HEK293 (cell line): ENCODE data around the gene MCM7.

Experiments used
- GLI2 ChIP-seq: fragments of 450-650 bp; formaldehyde crosslinking; IDR thresholded peaks from 2 replicates; pipeline ENCODE4; 2017; ENCODE audit warnings: missing biosample characterization, missing genetic modification characterization, low read depth, borderline replicate concordance
- GLIS2 ChIP-seq: fragments of 450-650 bp; formaldehyde crosslinking; IDR thresholded peaks from 2 replicates; pipeline ENCODE4 v1.5.1; 2016; ENCODE audit warnings: missing biosample characterization, missing genetic modification characterization
- KLF7 ChIP-seq: fragments of 450-650 bp; formaldehyde crosslinking; IDR thresholded peaks from 2 replicates; pipeline ENCODE4 v1.5.1; 2016; ENCODE audit warnings: missing biosample characterization, missing genetic modification characterization, borderline replicate concordance
- SCRT1 ChIP-seq: fragments of 450-650 bp; formaldehyde crosslinking; IDR thresholded peaks from 2 replicates; pipeline ENCODE4 v1.5.1; 2016; ENCODE audit warnings: missing biosample characterization, missing genetic modification characterization, borderline replicate concordance
- SP2 ChIP-seq: fragments of 450-650 bp; formaldehyde crosslinking; IDR thresholded peaks from 2 replicates; pipeline ENCODE4 v1.5.1; 2016; ENCODE audit warnings: missing biosample characterization, missing genetic modification characterization
- SP7 ChIP-seq: fragments of 450-650 bp; formaldehyde crosslinking; IDR thresholded peaks from 2 replicates; pipeline ENCODE4 v1.5.1; 2016; ENCODE audit warnings: missing biosample characterization, missing genetic modification characterization
- WT1 ChIP-seq: fragments of 450-650 bp; formaldehyde crosslinking; IDR thresholded peaks from 2 replicates; pipeline ENCODE4 v1.5.1; 2016; ENCODE audit warnings: missing biosample characterization, missing genetic modification characterization
- ZBTB17 ChIP-seq: fragments of 450-650 bp; formaldehyde crosslinking; IDR thresholded peaks from 2 replicates; pipeline ENCODE4 v1.5.1; 2016; ENCODE audit warnings: missing biosample characterization, missing genetic modification characterization
- ZBTB48 ChIP-seq: fragments of 450-650 bp; formaldehyde crosslinking; IDR thresholded peaks from 2 replicates; pipeline ENCODE4 v1.5.1; 2016; ENCODE audit warnings: missing biosample characterization, missing genetic modification characterization
- ZFHX2 ChIP-seq: fragments of 450-650 bp; formaldehyde crosslinking; conservative IDR thresholded peaks from 2 replicates; pipeline ENCODE4 v1.5.1; 2016; ENCODE audit warnings: missing biosample characterization, missing genetic modification characterization
- ZFP3 ChIP-seq: fragments of 450-650 bp; formaldehyde crosslinking; IDR thresholded peaks from 2 replicates; pipeline ENCODE4 v1.5.1; 2016; ENCODE audit warnings: low read depth, missing biosample characterization, missing genetic modification characterization
- ZFP69B ChIP-seq: fragments of 450-650 bp; formaldehyde crosslinking; IDR thresholded peaks from 2 replicates; pipeline ENCODE4 v1.5.1; 2016; ENCODE audit warnings: missing biosample characterization, missing genetic modification characterization
- ZNF10 ChIP-seq: fragments of 450-650 bp; formaldehyde crosslinking; IDR thresholded peaks from 2 replicates; pipeline ENCODE4 v1.5.1; 2017; ENCODE audit warnings: missing biosample characterization, missing genetic modification characterization
- ZNF140 ChIP-seq: fragments of 450-650 bp; formaldehyde crosslinking; IDR thresholded peaks from 2 replicates; pipeline ENCODE4 v1.5.1; 2016; ENCODE audit warnings: missing biosample characterization, missing genetic modification characterization
- ZNF146 ChIP-seq: fragments of 450-650 bp; formaldehyde crosslinking; IDR thresholded peaks from 2 replicates; pipeline ENCODE4 v1.5.1; 2016; ENCODE audit warnings: missing biosample characterization, missing genetic modification characterization
- ZNF24 ChIP-seq: fragments of 450-650 bp; formaldehyde crosslinking; IDR thresholded peaks from 2 replicates; pipeline ENCODE4 v1.5.1; 2016; ENCODE audit warnings: missing biosample characterization, missing genetic modification characterization
- ZNF362 ChIP-seq: fragments of 450-650 bp; formaldehyde crosslinking; IDR thresholded peaks from 2 replicates; pipeline ENCODE4 v1.5.1; 2016; ENCODE audit warnings: missing biosample characterization, missing genetic modification characterization
- ZNF426 ChIP-seq: fragments of 450-650 bp; formaldehyde crosslinking; IDR thresholded peaks from 2 replicates; pipeline ENCODE4 v1.5.1; 2017; ENCODE audit warnings: missing biosample characterization, missing genetic modification characterization, mild to moderate bottlenecking, inconsistent platforms, moderate library complexity
- ZNF518A ChIP-seq: fragments of 450-650 bp; formaldehyde crosslinking; conservative IDR thresholded peaks from 2 replicates; pipeline ENCODE4 v1.5.1; 2016; ENCODE audit warnings: low read depth, missing biosample characterization, missing genetic modification characterization
- ZNF596 ChIP-seq: fragments of 450-650 bp; IDR thresholded peaks from 2 replicates; pipeline ENCODE4 v1.5.0; 2018; ENCODE audit warnings: missing biosample characterization, mild to moderate bottlenecking, missing genetic modification characterization, moderate library complexity
- ZNF785 ChIP-seq: fragments of 450-650 bp; formaldehyde crosslinking; IDR thresholded peaks from 2 replicates; pipeline ENCODE4 v1.5.1; 2016; ENCODE audit warnings: missing biosample characterization, missing genetic modification characterization
- TF ChIP-seq, protein P1 (sequence below): fragments of 450-650 bp; formaldehyde crosslinking; IDR thresholded peaks from 2 replicates; pipeline ENCODE4 v1.5.1; 2017; ENCODE audit warnings: missing biosample characterization, missing genetic modification characterization
- TF ChIP-seq, protein P2 (sequence below): fragments of 450-650 bp; IDR thresholded peaks from 2 replicates; pipeline ENCODE4 v1.5.1; 2018; ENCODE audit warnings: missing biosample characterization, missing genetic modification characterization
- TF ChIP-seq, protein P3 (sequence below): fragments of 450-650 bp; formaldehyde crosslinking; IDR thresholded peaks from 2 replicates; pipeline ENCODE4 v1.5.1; 2016; ENCODE audit warnings: missing biosample characterization, missing genetic modification characterization
- TF ChIP-seq, protein P4 (sequence below): fragments of 450-650 bp; formaldehyde crosslinking; IDR thresholded peaks from 2 replicates; pipeline ENCODE4 v1.5.1; 2016; ENCODE audit warnings: missing biosample characterization, missing genetic modification characterization
- TF ChIP-seq, protein P5 (sequence below): fragments of 450-650 bp; formaldehyde crosslinking; optimal IDR thresholded peaks from 2 replicates; pipeline ENCODE3; 2016; ENCODE audit warnings: missing biosample characterization, mild to moderate bottlenecking, missing genetic modification characterization

Gene MCM7

GRCh38 chr7:100100420-100101015, 679 bp downstream of the MCM7 start (continued):
- TF ChIP-seq, protein P1, sequence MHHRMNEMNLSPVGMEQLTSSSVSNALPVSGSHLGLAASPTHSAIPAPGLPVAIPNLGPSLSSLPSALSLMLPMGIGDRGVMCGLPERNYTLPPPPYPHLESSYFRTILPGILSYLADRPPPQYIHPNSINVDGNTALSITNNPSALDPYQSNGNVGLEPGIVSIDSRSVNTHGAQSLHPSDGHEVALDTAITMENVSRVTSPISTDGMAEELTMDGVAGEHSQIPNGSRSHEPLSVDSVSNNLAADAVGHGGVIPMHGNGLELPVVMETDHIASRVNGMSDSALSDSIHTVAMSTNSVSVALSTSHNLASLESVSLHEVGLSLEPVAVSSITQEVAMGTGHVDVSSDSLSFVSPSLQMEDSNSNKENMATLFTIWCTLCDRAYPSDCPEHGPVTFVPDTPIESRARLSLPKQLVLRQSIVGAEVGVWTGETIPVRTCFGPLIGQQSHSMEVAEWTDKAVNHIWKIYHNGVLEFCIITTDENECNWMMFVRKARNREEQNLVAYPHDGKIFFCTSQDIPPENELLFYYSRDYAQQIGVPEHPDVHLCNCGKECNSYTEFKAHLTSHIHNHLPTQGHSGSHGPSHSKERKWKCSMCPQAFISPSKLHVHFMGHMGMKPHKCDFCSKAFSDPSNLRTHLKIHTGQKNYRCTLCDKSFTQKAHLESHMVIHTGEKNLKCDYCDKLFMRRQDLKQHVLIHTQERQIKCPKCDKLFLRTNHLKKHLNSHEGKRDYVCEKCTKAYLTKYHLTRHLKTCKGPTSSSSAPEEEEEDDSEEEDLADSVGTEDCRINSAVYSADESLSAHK (tag by site-specific recombination), result peak; percentile 54; the same call in 1 of the 2 replicates
- peak; percentile 90 for TF ChIP-seq GLIS2 (tag by site-specific recombination)
- TF ChIP-seq, protein P2, sequence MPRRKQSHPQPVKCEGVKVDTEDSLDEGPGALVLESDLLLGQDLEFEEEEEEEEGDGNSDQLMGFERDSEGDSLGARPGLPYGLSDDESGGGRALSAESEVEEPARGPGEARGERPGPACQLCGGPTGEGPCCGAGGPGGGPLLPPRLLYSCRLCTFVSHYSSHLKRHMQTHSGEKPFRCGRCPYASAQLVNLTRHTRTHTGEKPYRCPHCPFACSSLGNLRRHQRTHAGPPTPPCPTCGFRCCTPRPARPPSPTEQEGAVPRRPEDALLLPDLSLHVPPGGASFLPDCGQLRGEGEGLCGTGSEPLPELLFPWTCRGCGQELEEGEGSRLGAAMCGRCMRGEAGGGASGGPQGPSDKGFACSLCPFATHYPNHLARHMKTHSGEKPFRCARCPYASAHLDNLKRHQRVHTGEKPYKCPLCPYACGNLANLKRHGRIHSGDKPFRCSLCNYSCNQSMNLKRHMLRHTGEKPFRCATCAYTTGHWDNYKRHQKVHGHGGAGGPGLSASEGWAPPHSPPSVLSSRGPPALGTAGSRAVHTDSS (tag by site-specific recombination), result no peak
- peak; percentile 40 for TF ChIP-seq ZNF518A (tag by site-specific recombination)
- no peak for TF ChIP-seq ZNF596
- TF ChIP-seq GLI2 (tag by site-specific recombination), result no peak
- TF ChIP-seq, protein P3, sequence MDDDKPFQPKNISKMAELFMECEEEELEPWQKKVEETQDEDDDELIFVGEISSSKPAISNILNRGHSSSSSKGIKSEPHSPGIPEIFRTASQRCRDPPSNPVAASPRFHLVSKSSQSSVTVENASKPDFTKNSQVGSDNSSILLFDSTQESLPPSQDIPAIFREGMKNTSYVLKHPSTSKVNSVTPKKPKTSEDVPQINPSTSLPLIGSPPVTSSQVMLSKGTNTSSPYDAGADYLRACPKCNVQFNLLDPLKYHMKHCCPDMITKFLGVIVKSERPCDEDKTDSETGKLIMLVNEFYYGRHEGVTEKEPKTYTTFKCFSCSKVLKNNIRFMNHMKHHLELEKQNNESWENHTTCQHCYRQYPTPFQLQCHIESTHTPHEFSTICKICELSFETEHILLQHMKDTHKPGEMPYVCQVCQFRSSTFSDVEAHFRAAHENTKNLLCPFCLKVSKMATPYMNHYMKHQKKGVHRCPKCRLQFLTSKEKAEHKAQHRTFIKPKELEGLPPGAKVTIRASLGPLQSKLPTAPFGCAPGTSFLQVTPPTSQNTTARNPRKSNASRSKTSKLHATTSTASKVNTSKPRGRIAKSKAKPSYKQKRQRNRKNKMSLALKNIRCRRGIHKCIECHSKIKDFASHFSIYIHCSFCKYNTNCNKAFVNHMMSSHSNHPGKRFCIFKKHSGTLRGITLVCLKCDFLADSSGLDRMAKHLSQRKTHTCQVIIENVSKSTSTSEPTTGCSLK (tag by site-specific recombination), result no peak
- TF ChIP-seq WT1 (tag by site-specific recombination), result peak; percentile 79
- peak; percentile 28; the same call in 1 of the 2 replicates for TF ChIP-seq ZNF785 (tag by site-specific recombination)
- TF ChIP-seq KLF7 (tag by site-specific recombination), result peak; percentile 94
- peak; percentile 34; the same call in 1 of the 2 replicates for TF ChIP-seq ZNF24 (tag by site-specific recombination)
- no peak for TF ChIP-seq ZNF10 (tag by site-specific recombination)
- no peak for TF ChIP-seq ZNF140 (tag by site-specific recombination)
- TF ChIP-seq, protein P4, sequence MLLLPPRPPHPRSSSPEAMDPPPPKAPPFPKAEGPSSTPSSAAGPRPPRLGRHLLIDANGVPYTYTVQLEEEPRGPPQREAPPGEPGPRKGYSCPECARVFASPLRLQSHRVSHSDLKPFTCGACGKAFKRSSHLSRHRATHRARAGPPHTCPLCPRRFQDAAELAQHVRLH (tag by site-specific recombination), result peak; percentile 84
- TF ChIP-seq ZFP69B, result peak; percentile 66
- no peak for TF ChIP-seq ZNF362 (tag by site-specific recombination)
- TF ChIP-seq ZBTB48, result peak; percentile 93
- TF ChIP-seq ZNF426, result no peak
- peak; percentile 99 for TF ChIP-seq SP2 (tag by site-specific recombination)
- no peak for TF ChIP-seq ZFP3
- TF ChIP-seq ZBTB17, result peak; percentile 87
- peak; percentile 97 for TF ChIP-seq ZFHX2 (tag by site-specific recombination)
- TF ChIP-seq ZNF146, result peak; percentile 80
- TF ChIP-seq SP7 (tag by site-specific recombination), result peak; percentile 82
- TF ChIP-seq SCRT1 (tag by site-specific recombination), result no peak
- TF ChIP-seq, protein P5, sequence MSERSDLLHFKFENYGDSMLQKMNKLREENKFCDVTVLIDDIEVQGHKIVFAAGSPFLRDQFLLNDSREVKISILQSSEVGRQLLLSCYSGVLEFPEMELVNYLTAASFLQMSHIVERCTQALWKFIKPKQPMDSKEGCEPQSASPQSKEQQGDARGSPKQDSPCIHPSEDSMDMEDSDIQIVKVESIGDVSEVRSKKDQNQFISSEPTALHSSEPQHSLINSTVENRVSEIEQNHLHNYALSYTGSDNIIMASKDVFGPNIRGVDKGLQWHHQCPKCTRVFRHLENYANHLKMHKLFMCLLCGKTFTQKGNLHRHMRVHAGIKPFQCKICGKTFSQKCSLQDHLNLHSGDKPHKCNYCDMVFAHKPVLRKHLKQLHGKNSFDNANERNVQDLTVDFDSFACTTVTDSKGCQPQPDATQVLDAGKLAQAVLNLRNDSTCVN (tag by site-specific recombination), result peak; percentile 90
